Ovary (tissue), 3 donors: Measurements from ENCODE around the gene AFAP1.

Source experiments
- POLR2A ChIP-seq: fragments of 450-650 bp; IDR thresholded peaks from one replicate; pipeline ENCODE4 v1.6.1; 2017; ENCODE audit warnings: antibody characterized with exemption, mild to moderate bottlenecking, moderate library complexity
- TF ChIP-seq, protein P1 (sequence below), 3 donors: fragments of 450-650 bp in 2 of 3; fragments of 200-600 bp in 1 of 3; IDR thresholded peaks; one replicate each; pipeline versions ENCODE4 v1.5.1 to v1.8.0; 2016 to 2022; ENCODE audit warnings: antibody characterized with exemption in 3 of 3, mild to moderate bottlenecking in 1 of 3
- donor health status: DM: no; HTN: no; CAD: no.

DNA sequence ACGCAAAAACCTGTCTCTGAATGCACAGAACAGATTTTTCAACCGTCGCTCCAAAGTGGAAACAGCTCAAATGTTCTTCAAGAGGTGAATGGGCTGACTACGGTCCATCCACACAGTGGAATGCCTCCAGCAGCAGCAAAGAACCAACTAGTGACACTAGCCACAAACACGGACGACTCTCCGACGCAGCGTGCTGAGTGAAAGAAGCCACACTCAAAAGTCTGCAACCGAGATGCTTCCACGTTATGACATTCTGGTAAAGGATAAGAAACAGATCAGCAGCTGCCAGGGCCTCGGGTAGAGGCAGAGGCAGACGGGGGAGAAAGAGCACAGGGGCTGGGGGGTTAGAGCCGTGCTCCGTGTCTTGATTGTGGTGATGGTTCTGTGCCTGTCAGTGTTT, 125.2 kb downstream of the AFAP1 start:
- TF ChIP-seq, protein P1, sequence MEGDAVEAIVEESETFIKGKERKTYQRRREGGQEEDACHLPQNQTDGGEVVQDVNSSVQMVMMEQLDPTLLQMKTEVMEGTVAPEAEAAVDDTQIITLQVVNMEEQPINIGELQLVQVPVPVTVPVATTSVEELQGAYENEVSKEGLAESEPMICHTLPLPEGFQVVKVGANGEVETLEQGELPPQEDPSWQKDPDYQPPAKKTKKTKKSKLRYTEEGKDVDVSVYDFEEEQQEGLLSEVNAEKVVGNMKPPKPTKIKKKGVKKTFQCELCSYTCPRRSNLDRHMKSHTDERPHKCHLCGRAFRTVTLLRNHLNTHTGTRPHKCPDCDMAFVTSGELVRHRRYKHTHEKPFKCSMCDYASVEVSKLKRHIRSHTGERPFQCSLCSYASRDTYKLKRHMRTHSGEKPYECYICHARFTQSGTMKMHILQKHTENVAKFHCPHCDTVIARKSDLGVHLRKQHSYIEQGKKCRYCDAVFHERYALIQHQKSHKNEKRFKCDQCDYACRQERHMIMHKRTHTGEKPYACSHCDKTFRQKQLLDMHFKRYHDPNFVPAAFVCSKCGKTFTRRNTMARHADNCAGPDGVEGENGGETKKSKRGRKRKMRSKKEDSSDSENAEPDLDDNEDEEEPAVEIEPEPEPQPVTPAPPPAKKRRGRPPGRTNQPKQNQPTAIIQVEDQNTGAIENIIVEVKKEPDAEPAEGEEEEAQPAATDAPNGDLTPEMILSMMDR (IDR thresholded peaks at IDR 0.05), result no peak
- no peak for TF ChIP-seq POLR2A
